NCI-H2081 treated with DMSO at 0.1 percent for 48 hours (cell line): ENCODE data around the gene VPS13D.
"Not testable (repeated sequence)": the region's sequence is repeated elsewhere in the genome, so short reads cannot be mapped to it uniquely, and the experiment has no call there.

Experiments
- DNase-seq: peaks from one replicate; lab custom pipeline; 2025; lab: John Stamatoyannopoulos, UW

The VPS13D gene

GRCh38 chr1:12370333-12370975 lies 140.6 kb downstream of the VPS13D start:
- no peak for DNase-seq

- DNase-seq, result no peak
Observed at GRCh38 chr1:12371053-12371452, 141.2 kb downstream of the VPS13D start.

GRCh38 chr1:12372180-12372579 lies 142.3 kb downstream of the VPS13D start:
- DNase-seq, result no peak

GRCh38 chr1:12372761-12373160 lies 142.9 kb downstream of the VPS13D start:
- no peak for DNase-seq

GRCh38 chr1:12375133-12375829 lies 145.5 kb downstream of the VPS13D start:
- DNase-seq, result no peak

- DNase-seq, result no peak
Observed at GRCh38 chr1:12376236-12377045, 146.6 kb downstream of the VPS13D start.

- DNase-seq, result no peak
Observed at GRCh38 chr1:12380326-12381249, 150.8 kb downstream of the VPS13D start.

- DNase-seq, result no peak
Observed at GRCh38 chr1:12383001-12383400, 153.2 kb downstream of the VPS13D start.

- DNase-seq, result no peak
Observed at GRCh38 chr1:12383786-12384185, 154.0 kb downstream of the VPS13D start.

GRCh38 chr1:12384836-12385456 lies 155.1 kb downstream of the VPS13D start:
- no peak for DNase-seq

- DNase-seq, result no peak
Observed at GRCh38 chr1:12386130-12386529, 156.3 kb downstream of the VPS13D start.

- no peak for DNase-seq
Observed at GRCh38 chr1:12387641-12388040, 157.8 kb downstream of the VPS13D start.

GRCh38 chr1:12390296-12390695 lies 160.5 kb downstream of the VPS13D start:
- DNase-seq, result not testable (repeated sequence)

- no peak for DNase-seq
Observed at GRCh38 chr1:12397462-12398450, 167.9 kb downstream of the VPS13D start.

- no peak for DNase-seq
Observed at GRCh38 chr1:12398479-12398878, 168.6 kb downstream of the VPS13D start.

- no peak for DNase-seq
Observed at GRCh38 chr1:12400027-12400693, 170.3 kb downstream of the VPS13D start.

GRCh38 chr1:12402159-12402673 lies 172.4 kb downstream of the VPS13D start:
- no peak for DNase-seq

- no peak for DNase-seq
Observed at GRCh38 chr1:12402842-12403241, 173.0 kb downstream of the VPS13D start.

- no peak for DNase-seq
Observed at GRCh38 chr1:12404918-12405317, 175.1 kb downstream of the VPS13D start.
